Activated gamma-delta T cell treated with Interleukin-2 at 50 U/mL for 16 hours (primary cell): Measurements from ENCODE around the gene C1QL4.
"Not testable (repeated sequence)": the region's sequence is repeated elsewhere in the genome, so short reads cannot be mapped to it uniquely, and the experiment has no call there.

ENCODE experiments used
- DNase-seq: peaks from one replicate; pipeline ENCODE4 v3.0.0-alpha.2; 2020

The C1QL4 gene

DNA sequence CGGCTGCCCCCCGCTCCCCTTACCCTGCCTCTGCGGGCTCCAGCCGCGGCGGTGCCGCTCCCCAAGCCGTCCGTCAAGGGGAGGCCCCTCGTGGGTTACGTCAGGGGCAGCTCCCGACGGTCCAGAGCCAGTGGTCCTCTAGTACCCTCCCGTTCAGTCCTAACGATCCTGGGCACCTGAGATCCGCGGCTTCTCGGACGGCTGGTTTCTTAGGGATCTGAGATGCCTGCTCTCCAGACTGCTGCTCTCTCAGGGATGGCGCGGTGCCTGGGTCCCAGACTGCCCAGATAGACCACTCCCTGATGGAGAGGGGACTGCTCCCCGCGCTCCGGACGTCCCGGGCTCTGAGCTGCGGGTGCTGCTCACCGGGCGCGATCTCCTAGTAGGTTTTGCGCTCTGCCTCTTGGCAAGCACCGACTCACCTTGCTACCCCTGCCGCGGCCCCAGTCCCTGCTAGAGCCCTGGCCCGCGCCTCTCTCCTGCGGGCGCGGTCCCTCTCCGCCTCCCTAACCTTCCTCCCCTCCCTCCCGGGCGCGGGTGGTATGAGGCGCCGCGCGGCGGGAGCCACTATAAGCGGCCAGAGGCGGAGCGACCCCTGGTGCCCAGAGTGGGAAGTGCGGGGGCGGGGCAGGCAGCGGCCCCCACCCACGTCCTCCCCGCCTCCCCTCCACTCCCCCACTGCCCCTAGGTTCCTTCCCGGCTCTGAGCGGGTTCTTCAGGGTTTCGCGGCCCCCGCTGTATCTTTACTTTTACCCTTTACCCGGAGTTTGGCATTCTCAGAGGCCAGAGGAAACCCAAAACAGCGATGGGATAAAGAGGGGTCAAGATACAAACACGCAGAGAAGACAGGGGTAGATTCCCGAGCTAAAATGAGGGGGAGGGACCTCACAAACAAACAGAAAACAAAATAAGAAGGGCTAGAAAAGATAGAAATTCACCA lies at the start of gene C1QL4:
Gene C1QL4 (minus strand): TSS at position 544 of the 940 bp plus-strand sequence. CDS start 711 bp downstream, outside the sequence.
- peak; percentile 91 for DNase-seq

DNA sequence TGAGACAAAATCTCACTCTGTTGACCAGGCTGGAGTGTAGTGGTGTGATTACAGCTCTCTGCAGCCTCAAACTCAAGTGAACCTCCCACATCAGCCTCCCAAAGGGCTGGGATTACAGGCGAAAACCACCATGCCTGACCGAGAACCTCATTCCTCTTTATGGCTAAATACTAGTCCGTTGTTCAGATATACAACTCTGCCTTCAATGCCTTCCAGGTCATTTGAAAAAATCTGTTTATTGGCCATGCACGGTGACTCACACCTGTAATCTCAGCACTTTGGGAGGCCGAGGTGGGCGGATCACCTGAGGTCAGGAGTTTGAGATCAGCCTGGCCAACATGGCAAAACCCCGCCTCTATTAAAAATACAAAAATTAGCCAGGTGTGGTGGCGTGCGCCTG lies 43.2 kb upstream of the C1QL4 start:
- DNase-seq, result not testable (repeated sequence)

- DNase-seq, result no peak
Observed at GRCh38 chr12:49377386-49377785, 40.4 kb upstream of the C1QL4 start.

DNA sequence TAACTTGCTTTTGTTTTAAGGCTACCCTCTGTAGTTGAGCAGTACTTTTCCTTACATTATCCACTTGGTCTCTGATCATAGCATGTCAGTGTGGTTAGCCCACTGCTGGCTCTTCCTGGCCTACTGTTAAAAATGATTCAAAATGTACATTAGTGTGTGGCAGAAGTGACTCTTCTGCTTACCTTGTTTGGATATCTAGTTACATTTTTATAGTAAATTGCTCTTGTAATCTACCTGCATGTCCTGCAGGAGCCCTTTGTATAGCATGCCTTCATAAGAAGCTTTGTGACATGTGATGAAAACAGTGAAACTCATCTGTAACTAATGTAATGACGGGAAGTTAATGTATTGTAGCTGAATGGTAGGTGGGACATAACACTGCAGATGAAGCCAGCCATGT lies 38.4 kb upstream of the C1QL4 start:
- DNase-seq, result no peak

- no peak for DNase-seq
Observed at GRCh38 chr12:49370539-49370938, 33.6 kb upstream of the C1QL4 start.

- DNase-seq, result no peak
Observed at GRCh38 chr12:49369411-49370145, 32.6 kb upstream of the C1QL4 start.

DNA sequence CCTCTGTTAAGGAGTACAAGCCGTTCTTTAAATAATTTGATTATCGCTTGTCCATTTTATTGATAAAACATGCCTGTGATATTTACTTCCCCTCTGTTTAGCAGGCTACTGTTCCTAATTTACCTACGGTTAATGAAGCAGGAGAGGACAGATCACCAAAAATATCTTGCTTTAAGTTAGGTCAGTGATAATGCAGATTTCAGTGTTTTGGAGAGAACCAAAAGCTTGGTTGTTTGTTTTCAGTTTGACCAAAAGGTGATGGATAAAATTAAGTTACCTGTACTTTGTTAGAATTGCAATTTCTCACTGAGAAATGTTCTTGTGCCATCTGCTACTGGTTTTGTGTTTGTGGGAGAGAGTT lies 31.2 kb upstream of the C1QL4 start:
- DNase-seq, result no peak

DNA sequence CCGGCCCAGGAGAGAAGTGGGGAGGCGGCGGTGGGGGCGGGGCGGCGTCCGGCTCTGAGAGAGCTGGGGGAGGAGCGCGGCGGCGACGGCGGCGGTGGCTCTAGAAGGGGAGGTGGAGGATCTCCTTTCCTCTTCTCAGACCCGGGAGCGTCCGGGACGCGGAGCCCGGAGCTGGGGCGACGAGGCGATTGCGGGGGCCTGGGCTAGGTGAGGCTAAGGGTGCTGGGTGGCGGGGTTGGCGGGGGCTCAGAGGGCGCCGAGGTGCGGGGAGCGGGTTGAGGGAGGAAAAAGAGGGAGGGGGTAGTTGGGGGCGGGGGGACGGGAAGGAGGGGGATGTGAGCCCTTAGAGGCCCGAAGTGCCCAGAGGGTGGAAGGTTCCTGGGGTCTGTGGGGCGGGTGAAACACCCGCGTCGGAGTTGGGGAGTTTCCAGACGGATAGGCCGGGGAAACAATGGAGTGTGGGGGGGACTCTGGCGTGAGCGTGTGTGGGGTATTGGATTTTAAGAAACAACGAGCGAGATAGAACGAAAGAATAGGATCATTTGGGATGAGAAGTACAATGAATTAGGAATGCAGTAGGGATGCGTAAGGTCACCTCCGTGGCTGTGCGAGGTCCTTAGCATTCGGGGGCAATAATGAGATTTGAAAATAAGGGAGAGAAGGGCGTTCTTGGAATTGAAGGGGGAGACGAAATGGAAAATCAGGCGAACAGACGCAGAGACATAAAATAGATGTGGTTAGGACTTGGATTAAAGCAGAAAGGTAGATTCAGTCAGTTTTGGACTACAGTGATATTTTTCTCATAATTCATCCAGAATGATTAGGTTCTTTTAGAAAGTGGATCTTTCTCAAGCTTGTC lies 30.6 kb upstream of the C1QL4 start, which contains the start of gene SPATS2:
Gene SPATS2 (plus strand): TSS at position 82 of the 859 bp plus-strand sequence. CDS start 93,551 bp downstream, outside the sequence.
- DNase-seq, result no peak

GRCh38 chr12:49366652-49367380 lies 29.8 kb upstream of the C1QL4 start:
- peak; percentile 83 for DNase-seq

DNA sequence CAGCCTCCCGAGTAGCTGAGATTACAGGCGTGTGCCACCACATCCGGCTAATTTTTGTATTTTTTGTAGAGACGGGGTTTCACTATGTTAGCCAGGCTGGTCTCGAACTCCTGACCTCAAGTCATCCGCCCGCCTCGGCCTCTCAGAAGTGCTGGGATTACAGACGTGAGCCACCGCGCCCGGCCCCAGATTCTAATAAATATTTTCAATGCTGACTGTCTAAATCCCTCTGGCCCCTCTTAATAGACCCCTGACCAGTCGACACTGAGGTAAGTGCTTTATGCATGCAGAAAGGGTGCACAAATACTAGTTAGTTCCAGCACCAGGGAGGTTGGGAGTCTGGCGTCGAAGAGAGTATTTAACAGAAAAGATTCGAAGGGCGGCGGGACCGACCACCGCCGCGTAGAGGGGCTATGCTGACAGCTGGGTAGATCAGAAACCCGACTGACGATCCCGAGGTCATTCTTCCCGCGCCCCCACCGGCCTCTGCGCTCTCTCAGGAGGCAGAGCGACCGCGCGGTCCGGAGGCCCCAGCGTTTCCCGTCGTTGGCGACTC lies 29.2 kb upstream of the C1QL4 start:
- DNase-seq, result no peak

DNA sequence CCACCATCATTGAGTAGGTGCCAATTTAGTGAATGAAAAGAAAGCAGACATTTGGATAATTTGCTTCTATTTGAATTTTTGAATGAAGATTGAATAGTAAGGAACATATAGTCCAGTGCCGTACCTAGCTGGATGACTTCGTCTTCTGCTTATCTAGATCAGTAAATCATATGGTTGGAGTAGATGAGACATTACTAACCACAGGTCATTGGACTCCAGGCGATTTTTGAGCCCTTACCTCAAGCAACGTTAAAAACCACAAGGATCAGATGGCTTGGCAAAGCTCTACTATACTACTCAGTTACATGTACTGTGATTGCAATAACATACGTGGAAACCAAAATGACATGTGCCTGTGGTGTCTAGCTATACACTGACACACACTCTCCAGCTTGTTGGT lies 28.6 kb upstream of the C1QL4 start:
- no peak for DNase-seq

DNA sequence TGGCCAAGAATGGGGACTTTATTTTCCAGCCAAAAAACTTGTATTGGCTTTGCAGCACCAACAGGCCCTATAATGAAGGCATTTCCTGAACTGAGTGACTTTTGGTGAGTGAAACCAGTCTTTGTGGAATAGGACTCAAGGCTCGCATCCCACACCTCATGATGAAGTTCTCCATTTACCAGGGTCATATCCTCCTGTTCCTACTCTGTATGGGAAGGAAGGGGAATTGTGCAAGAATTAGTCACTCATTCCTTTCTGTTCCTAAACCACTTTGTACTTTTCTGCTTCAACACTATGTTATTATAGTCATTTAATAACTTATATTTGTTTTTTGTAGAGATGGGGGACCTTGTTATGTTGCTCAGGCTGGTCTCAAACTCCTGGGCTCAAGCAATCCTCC lies 28.0 kb upstream of the C1QL4 start:
- no peak for DNase-seq

DNA sequence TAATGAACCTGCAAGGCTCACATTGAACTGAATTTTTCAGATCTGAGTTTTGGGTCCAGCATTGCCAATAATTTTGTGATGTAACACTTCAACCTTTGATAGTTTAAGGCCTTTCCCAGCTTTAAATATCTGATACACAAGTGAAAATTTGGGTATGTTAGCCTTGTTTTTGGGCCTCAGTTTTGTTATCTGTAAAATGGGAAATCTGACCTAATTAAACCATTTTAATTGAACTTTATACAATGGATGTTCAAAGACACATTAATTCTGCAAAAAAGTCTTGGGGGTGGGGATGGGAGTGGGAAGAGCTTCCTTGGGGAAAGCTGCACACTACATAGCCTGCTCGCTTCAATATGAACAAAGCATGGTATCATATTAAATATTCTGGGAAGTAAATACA lies 25.1 kb upstream of the C1QL4 start:
- DNase-seq, result no peak

DNA sequence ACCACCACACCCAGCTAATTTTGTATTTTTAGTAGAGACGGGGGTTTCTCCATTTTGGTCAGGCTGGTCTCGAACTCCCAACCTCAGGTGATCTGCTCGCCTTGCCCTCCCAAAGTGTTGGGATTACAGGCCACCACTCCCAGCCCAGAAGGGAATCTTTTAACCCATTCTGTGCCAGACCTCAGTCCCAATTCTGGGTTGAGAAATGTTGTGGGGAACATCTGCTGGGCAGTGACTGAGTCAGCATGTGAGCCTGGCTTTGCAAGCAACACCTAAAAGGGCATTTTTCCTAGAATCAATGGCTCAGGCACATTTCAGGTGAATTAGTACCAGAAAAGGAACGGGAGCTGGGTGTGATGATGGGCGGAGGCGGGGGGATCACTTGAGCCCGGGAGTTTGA lies 22.7 kb upstream of the C1QL4 start:
- no peak for DNase-seq

GRCh38 chr12:49358483-49359141 lies 21.6 kb upstream of the C1QL4 start:
- peak; percentile 59 for DNase-seq

GRCh38 chr12:49357103-49357678 lies 20.2 kb upstream of the C1QL4 start:
- no peak for DNase-seq

DNA sequence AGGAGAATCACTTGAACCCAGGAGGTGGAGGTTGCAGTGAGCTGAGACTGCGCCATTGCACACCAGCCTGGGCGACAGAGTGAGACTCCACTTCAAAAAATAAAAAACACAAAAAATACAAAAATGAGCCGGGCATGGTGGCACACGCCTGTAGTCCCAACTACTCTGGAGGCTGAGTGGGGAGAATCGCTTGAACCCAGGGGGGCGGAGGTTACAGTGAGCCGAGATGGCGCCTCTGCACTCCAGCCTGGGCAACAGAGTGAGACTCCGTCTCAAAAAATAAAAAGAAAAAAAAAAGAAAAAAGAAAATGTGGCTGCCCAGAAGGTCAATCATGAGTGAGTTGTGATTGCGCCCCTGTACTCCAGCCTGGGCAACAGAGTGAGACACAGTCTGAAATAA lies 18.9 kb upstream of the C1QL4 start:
- DNase-seq, result no peak

- DNase-seq, result no peak
Observed at GRCh38 chr12:49352351-49352750, 15.4 kb upstream of the C1QL4 start.

DNA sequence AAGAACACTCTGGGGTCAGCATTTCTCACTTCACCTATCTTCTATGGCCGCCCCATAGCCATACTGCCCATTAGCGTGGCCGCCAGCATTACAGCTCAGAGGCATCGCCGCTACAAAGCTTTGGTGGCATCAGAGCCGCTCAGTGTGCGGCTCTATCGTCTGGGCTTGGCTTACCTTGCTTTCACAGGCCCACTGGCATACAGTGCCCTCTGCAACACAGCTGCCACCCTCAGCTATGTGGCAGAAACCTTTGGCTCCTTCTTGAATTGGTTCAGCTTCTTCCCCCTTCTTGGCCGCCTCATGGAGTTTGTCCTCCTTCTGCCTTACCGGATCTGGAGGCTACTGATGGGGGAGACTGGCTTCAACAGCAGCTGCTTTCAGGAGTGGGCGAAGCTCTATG lies 12.3 kb upstream of the C1QL4 start:
- no peak for DNase-seq

- DNase-seq, result no peak
Observed at GRCh38 chr12:49348781-49349180, 11.8 kb upstream of the C1QL4 start.
